Progenitor cell of endocrine pancreas (in vitro differentiated cells): ENCODE measurements around the gene CLBA1. TPM values are rescaled to one million over a fixed set of nuclear protein-coding genes. Genes with fewer than 3 reads are reported as not detected.

ENCODE experiments used
- DNase-seq: peaks from one replicate; pipeline ENCODE4 v3.0.0; 2021; ENCODE audit warnings: low spot score; ENCODE audit not compliant: unreplicated experiment
- H3K27ac Mint-ChIP-seq: 2 replicates; pipeline ENCODE4 v1.8.0; 2021; ENCODE audit warnings: mild to moderate bottlenecking, moderate library complexity, mixed read lengths
- H3K27me3 Mint-ChIP-seq: 2 replicates; pipeline ENCODE4 v1.8.0; 2021; ENCODE audit warnings: mixed read lengths
- H3K36me3 Mint-ChIP-seq: 2 replicates; pipeline ENCODE4 v1.8.0; 2022; ENCODE audit warnings: mixed read lengths; ENCODE audit not compliant: insufficient read depth
- H3K4me1 Mint-ChIP-seq: 2 replicates; pipeline ENCODE4 v1.8.0; 2021; ENCODE audit warnings: low read depth, mixed read lengths
- H3K4me3 Mint-ChIP-seq: 2 replicates; pipeline ENCODE4 v1.8.0; 2021; ENCODE audit warnings: low read depth, mild to moderate bottlenecking, moderate library complexity, mixed read lengths
- H3K9me3 Mint-ChIP-seq: 2 replicates; pipeline ENCODE4 v1.8.0; 2021; ENCODE audit warnings: low read depth, mixed read lengths
- total RNA-seq: library from RNA; stranded (reverse); gene quantifications from 2 replicates; pipeline ENCODE4 v1.2.1, GENCODE V29; 2021
- TF ChIP-seq, protein P1 (sequence below): fragments of 200-600 bp; sonication (generic); IDR thresholded peaks from one replicate; pipeline ENCODE4 v1.5.0; 2021; ENCODE audit warnings: antibody characterized with exemption, mild to moderate bottlenecking; ENCODE audit not compliant: unreplicated experiment

Gene CLBA1
- total RNA-seq, 1 donor from 2014 or later, result 20.8 TPM

DNA sequence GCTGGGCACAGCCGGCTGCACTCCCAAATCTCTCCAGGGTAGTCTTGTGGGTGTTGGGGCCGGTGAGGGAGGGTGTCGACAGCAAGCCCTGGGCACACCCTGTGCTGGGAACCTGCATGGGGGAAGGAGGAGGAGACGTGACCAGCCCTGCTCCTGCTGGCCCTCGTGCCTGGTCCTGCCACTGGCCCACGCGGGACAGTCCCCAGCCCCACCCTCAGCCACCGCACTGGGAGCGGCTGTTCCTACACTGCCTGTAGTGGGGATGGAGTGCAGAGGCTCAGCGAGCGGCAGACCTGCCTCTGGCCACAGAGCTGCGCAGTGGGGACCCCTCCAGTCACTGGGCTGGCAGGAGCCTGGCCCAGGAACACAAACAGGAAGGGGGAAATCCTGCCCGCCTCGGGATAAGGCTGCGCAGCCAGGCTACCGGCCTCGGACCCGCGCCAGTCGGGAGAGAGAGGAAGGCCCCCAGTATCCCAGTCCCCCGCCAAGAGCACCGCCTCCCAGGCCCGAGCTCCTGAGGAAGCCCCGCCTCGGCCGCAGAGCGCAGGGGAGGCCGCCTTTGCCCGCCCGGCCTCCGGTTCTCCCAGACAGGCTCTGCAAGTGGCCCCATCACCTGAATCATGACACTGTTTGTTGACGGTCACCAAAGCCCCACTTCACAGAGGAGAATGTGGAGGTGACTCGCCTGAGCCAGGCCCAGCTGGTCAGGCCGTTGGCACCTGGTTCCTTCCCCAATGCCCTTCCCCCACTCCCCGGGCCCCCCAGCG, 18.0 kb upstream of the CLBA1 start:
- Mint-ChIP-seq H3K27ac (no peak overlapping the region), H3K9me3 (no peaks in the 10 kb centered on the region), H3K27me3 (peaks cover 12% of the 10 kb centered on the region), H3K4me1 (peaks cover 5% of the 10 kb centered on the region), H3K36me3 (no peaks in the 10 kb centered on the region), H3K4me3 (no peak overlapping the region)
- DNase-seq, result no peak
- TF ChIP-seq, protein P1, sequence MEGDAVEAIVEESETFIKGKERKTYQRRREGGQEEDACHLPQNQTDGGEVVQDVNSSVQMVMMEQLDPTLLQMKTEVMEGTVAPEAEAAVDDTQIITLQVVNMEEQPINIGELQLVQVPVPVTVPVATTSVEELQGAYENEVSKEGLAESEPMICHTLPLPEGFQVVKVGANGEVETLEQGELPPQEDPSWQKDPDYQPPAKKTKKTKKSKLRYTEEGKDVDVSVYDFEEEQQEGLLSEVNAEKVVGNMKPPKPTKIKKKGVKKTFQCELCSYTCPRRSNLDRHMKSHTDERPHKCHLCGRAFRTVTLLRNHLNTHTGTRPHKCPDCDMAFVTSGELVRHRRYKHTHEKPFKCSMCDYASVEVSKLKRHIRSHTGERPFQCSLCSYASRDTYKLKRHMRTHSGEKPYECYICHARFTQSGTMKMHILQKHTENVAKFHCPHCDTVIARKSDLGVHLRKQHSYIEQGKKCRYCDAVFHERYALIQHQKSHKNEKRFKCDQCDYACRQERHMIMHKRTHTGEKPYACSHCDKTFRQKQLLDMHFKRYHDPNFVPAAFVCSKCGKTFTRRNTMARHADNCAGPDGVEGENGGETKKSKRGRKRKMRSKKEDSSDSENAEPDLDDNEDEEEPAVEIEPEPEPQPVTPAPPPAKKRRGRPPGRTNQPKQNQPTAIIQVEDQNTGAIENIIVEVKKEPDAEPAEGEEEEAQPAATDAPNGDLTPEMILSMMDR, result no peak

DNA sequence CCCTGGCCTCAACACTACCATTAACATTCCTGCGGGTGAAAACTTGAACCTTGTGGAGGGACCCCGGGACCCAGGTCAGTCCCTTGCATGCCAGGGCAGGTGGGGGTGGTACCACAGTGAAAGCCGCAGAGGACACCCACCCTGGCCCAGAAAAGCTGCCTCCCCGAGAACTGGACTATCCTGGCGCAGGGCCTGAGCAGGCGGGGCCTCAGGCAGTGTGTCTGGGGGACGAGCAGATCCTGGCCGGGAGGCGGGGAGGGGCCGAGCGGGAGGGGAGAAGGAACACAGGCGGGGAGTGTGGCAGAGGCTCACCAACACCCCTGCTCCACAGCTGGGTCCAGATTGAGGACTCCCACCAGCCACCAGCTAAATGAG, 17.4 kb upstream of the CLBA1 start:
- TF ChIP-seq, protein P1, result no peak
- Mint-ChIP-seq H3K27ac (no peak overlapping the region), H3K9me3 (no peaks in the 10 kb centered on the region), H3K4me1 (peaks cover 5% of the 10 kb centered on the region), H3K4me3 (no peak overlapping the region), H3K27me3 (peaks cover 8% of the 10 kb centered on the region), H3K36me3 (no peaks in the 10 kb centered on the region)
- DNase-seq, result no peak

- H3K27me3 Mint-ChIP-seq, result peaks cover 8% of the 10 kb centered on the region
- TF ChIP-seq, protein P1, result no peak
- no peaks in the 10 kb centered on the region for H3K9me3 Mint-ChIP-seq
- no peak for DNase-seq
- H3K4me3 Mint-ChIP-seq, result no peak overlapping the region
- H3K36me3 Mint-ChIP-seq, result no peaks in the 10 kb centered on the region
- H3K4me1 Mint-ChIP-seq, result peaks cover 5% of the 10 kb centered on the region
- no peak overlapping the region for H3K27ac Mint-ChIP-seq
Observed at GRCh38 chr14:104968541-104969401, 16.8 kb upstream of the CLBA1 start.

DNA sequence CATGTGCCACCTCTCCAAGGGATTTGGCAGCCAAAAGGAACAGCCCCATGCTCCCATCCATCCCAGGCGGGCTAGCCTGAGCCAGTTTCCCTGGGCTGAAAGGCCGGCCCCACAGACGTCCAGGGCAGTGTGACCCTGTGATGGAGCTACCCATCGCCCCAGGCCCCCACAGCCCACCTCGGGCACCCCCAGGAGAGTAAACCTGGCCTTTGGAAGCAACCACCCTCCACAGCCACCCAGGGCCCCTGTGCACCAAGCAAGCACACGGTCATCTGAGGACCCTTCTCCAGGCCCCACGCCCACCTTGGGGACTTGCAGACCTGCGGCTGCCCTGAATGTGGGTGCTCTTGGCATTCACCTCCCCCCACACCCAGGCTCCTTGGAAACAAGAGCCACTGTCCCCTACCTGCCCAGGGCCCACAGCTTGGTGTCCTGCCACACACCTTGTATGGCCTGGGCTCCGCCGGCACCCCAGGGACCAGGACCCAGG, 15.8 kb upstream of the CLBA1 start:
- no peak overlapping the region for H3K4me3 Mint-ChIP-seq
- TF ChIP-seq, protein P1, result no peak
- H3K9me3 Mint-ChIP-seq, result no peaks in the 10 kb centered on the region
- H3K27ac Mint-ChIP-seq, result no peak overlapping the region
- no peak for DNase-seq
- H3K36me3 Mint-ChIP-seq, result no peaks in the 10 kb centered on the region
- peaks cover 11% of the 10 kb centered on the region for H3K27me3 Mint-ChIP-seq
- H3K4me1 Mint-ChIP-seq, result peaks cover 5% of the 10 kb centered on the region
